ENCODE measurements around the gene LSM10.

Gene LSM10

GRCh38 chr1:36352125-36352909 lies 45.4 kb downstream of the LSM10 start:
- Histone ChIP-seq H4K20me1 (ENCODE audit: low read depth, low read length) (no peaks in the 10 kb centered on the region), H3F3A (ENCODE audit: insufficient read depth) (no peaks in the 10 kb centered on the region), H3K4me3 (ENCODE audit: insufficient read depth, low read length, poor library complexity, severe bottlenecking) (no peak overlapping the region), H3K79me2 (ENCODE audit: insufficient read depth, low read length) (no peaks in the 10 kb centered on the region), H2AFZ (ENCODE audit: low read depth, low read length, severe bottlenecking) (no peak overlapping the region), H3K4me2 (ENCODE audit: low read depth, low read length, poor library complexity, severe bottlenecking) (no peak overlapping the region), H3K36me3 (ENCODE audit: low read length) (no peaks in the 10 kb centered on the region), H3K27me3 (ENCODE audit: low read length) (no peaks in the 10 kb centered on the region), H3K9ac (ENCODE audit: low read length) (no peak overlapping the region), H3K9me2 (replicated peaks; ENCODE audit: insufficient read depth, low read length) (no peaks in the 10 kb centered on the region), H3K9me3 (ENCODE audit: insufficient read depth, low read length) (no peaks in the 10 kb centered on the region), H3K27ac (ENCODE audit: low read depth, low read length) (no peak overlapping the region)
- TF ChIP-seq CTCF (IDR thresholded peaks at IDR 0.05; ENCODE audit: insufficient read depth, low read length, poor library complexity, severe bottlenecking) (no peak), EZH2phosphoT487 (conservative IDR thresholded peaks at IDR 0.05; ENCODE audit: low read length) (no peak)

DNA sequence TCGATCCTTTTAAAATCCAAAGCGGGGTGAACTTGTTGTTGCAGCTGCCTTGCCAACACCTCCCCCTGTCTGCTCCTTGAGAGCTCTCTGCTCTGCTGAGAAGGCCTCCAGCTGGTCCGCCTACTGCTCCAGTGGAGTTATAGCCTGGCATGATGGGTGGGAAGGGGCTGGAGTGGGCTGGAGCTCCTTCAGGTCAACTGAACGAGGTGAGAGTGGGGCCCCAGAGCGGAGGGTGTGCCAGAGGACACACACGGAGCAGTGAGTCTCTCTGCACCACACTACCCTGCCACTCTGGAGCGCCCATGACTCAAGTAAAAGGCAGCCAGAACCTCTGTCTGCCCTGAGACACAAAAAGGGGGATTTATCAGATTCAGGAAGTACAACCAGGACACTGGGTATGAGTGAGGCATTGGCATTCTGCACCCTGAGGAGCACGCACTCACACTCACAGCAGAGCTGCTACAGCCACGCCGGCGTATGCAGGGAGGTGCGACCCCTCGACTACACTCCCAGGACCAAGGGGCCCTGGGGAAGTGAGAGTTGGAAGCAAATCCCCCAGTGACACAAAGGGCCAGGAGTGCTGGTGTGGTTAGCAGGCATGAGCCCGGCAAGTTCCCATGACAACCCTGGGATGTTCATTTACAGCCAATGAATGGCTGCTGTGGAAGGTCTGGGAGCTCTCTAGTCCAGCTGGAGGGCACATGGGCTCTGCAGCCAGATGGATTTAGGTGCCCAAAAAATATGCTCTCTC lies 46.3 kb downstream of the LSM10 start:
- Histone ChIP-seq H4K20me1 (ENCODE audit: low read depth, low read length) (no peaks in the 10 kb centered on the region), H3K9me2 (replicated peaks; ENCODE audit: insufficient read depth, low read length) (no peaks in the 10 kb centered on the region), H3K27ac (ENCODE audit: low read depth, low read length) (no peak overlapping the region), H3K27me3 (ENCODE audit: low read length) (no peaks in the 10 kb centered on the region), H3K79me2 (ENCODE audit: insufficient read depth, low read length) (no peaks in the 10 kb centered on the region), H3K36me3 (ENCODE audit: low read length) (no peaks in the 10 kb centered on the region), H3K9ac (ENCODE audit: low read length) (no peak overlapping the region), H3F3A (ENCODE audit: insufficient read depth) (no peaks in the 10 kb centered on the region), H2AFZ (ENCODE audit: low read depth, low read length, severe bottlenecking) (no peak overlapping the region), H3K9me3 (ENCODE audit: insufficient read depth, low read length) (no peaks in the 10 kb centered on the region), H3K4me2 (ENCODE audit: low read depth, low read length, poor library complexity, severe bottlenecking) (no peak overlapping the region), H3K4me3 (ENCODE audit: insufficient read depth, low read length, poor library complexity, severe bottlenecking) (no peak overlapping the region)
- no peak for TF ChIP-seq CTCF (IDR thresholded peaks at IDR 0.05; ENCODE audit: insufficient read depth, low read length, poor library complexity, severe bottlenecking)
- no peak for TF ChIP-seq EZH2phosphoT487 (conservative IDR thresholded peaks at IDR 0.05; ENCODE audit: low read length)

- no peak overlapping the region for H3K4me3 ChIP-seq (ENCODE audit: insufficient read depth, low read length, poor library complexity, severe bottlenecking)
- TF ChIP-seq CTCF (IDR thresholded peaks at IDR 0.05; ENCODE audit: insufficient read depth, low read length, poor library complexity, severe bottlenecking), result no peak
- TF ChIP-seq EZH2phosphoT487 (conservative IDR thresholded peaks at IDR 0.05; ENCODE audit: low read length), result no peak
- no peaks in the 10 kb centered on the region for H3K9me2 ChIP-seq (replicated peaks; ENCODE audit: insufficient read depth, low read length)
- H2AFZ ChIP-seq (ENCODE audit: low read depth, low read length, severe bottlenecking), result no peak overlapping the region
- H3K4me2 ChIP-seq (ENCODE audit: low read depth, low read length, poor library complexity, severe bottlenecking), result no peak overlapping the region
- no peaks in the 10 kb centered on the region for H4K20me1 ChIP-seq (ENCODE audit: low read depth, low read length)
- no peak overlapping the region for H3K27ac ChIP-seq (ENCODE audit: low read depth, low read length)
- H3K79me2 ChIP-seq (ENCODE audit: insufficient read depth, low read length), result no peaks in the 10 kb centered on the region
- H3F3A ChIP-seq (ENCODE audit: insufficient read depth), result no peaks in the 10 kb centered on the region
- no peaks in the 10 kb centered on the region for H3K9me3 ChIP-seq (ENCODE audit: insufficient read depth, low read length)
- H3K36me3 ChIP-seq (ENCODE audit: low read length), result no peaks in the 10 kb centered on the region
- H3K9ac ChIP-seq (ENCODE audit: low read length), result no peak overlapping the region
- H3K27me3 ChIP-seq (ENCODE audit: low read length), result no peaks in the 10 kb centered on the region
These were observed 47.0 kb downstream of the LSM10 start for GRCh38 chr1:36350659-36351226.

All from SU-DHL-6 (cell line).